A673 (cell line): ENCODE results near the gene WSCD2. TPM values are rescaled to one million over a fixed set of nuclear protein-coding genes. Genes with fewer than 3 reads are reported as not detected.

Source experiments
- BruUV-seq: library from RNA; stranded (reverse); fragments of 400-500 nt; replicated peaks from 2 replicates; lab custom pipeline; 2021; lab: Mats Ljungman, UMichigan
- CTCF ChIA-PET: fragments of 300-600 bp; sonication (Branson Sonifier 250); formaldehyde crosslinking; loops from one replicate; lab custom pipeline; 2022; ENCODE audit warnings: antibody characterized with exemption; lab: Charles Lee
- POLR2A ChIA-PET: fragments of 300-600 bp; sonication (Branson Sonifier 250); formaldehyde crosslinking; loops from one replicate; lab custom pipeline; 2022; ENCODE audit warnings: antibody characterized with exemption; ENCODE audit not compliant: low non-redundant PET; lab: Charles Lee
- DNase-seq: peaks from one replicate; pipeline ENCODE4 v3.0.0-alpha.2; 2015; ENCODE audit warnings: low spot score
- H3K27ac ChIP-seq: fragments of 200-600 bp; sonication (generic); 2 replicates; pipeline ENCODE4 v1.5.1; 2016; ENCODE audit warnings: mixed run types, low read depth, mild to moderate bottlenecking, mixed read lengths, antibody characterized with exemption, low read length; ENCODE audit not compliant: poor library complexity, severe bottlenecking
- H3K27me3 ChIP-seq: fragments of 200-600 bp; sonication (generic); replicated peaks from 2 replicates; pipeline ENCODE4 v1.6.1; 2017; ENCODE audit warnings: mixed run types, low read depth, mild to moderate bottlenecking, mixed read lengths, antibody characterized with exemption, low read length; ENCODE audit not compliant: insufficient read depth, poor library complexity
- H3K36me3 ChIP-seq: fragments of 200-600 bp; sonication (generic); 2 replicates; pipeline ENCODE4 v1.6.1; 2016; ENCODE audit warnings: mixed run types, mild to moderate bottlenecking, mixed read lengths, antibody characterized with exemption, low read length; ENCODE audit not compliant: insufficient read depth, poor library complexity, severe bottlenecking
- H3K4me1 ChIP-seq: fragments of 200-600 bp; sonication (generic); 2 replicates; pipeline ENCODE4 v1.6.1; 2017; ENCODE audit warnings: mixed run types, mild to moderate bottlenecking, mixed read lengths, antibody characterized with exemption, low read length; ENCODE audit not compliant: insufficient read depth, poor library complexity, severe bottlenecking
- H3K4me3 ChIP-seq: fragments of 200-600 bp; sonication (generic); 2 replicates; pipeline ENCODE4 v1.5.1; 2016; ENCODE audit warnings: low read depth, mixed run types, mild to moderate bottlenecking, mixed read lengths, low read length; ENCODE audit not compliant: poor library complexity, severe bottlenecking
- H3K9me3 ChIP-seq: fragments of 200-600 bp; sonication (generic); 2 replicates; pipeline ENCODE4 v1.6.1; 2016; ENCODE audit warnings: mixed run types, low read depth, mild to moderate bottlenecking, mixed read lengths, antibody characterized with exemption, low read length; ENCODE audit not compliant: poor library complexity, severe bottlenecking
- EZH2 ChIP-seq: fragments of 200-600 bp; sonication (generic); IDR thresholded peaks from 2 replicates; pipeline ENCODE4 v1.6.1; 2017; ENCODE audit warnings: borderline replicate concordance, low read depth, mild to moderate bottlenecking, mixed read lengths, antibody characterized with exemption, low read length; ENCODE audit not compliant: poor library complexity, severe bottlenecking
- intact Hi-C: fragments of 100-400 bp; cut with micrococcal nuclease; formaldehyde crosslinking; loops from one replicate; pipeline ENCODE4 v1.10.0; 2022; ENCODE audit not compliant: unreplicated experiment
- total RNA-seq: library from RNA; stranded (reverse); gene quantifications from 2 replicates; pipeline ENCODE4 v1.2.3, GENCODE V29; 2021
- TF ChIP-seq, protein P1 (sequence below): fragments of 300-800, 200-600 bp; sonication (generic); conservative IDR thresholded peaks from 2 replicates; pipeline ENCODE4 v1.5.1; 2017; ENCODE audit warnings: low read depth, mild to moderate bottlenecking, antibody characterized with exemption, low read length, moderate library complexity, mixed read lengths

The WSCD2 gene
- total RNA-seq, 1 experiment from 2014 or later, result not detected

- Histone ChIP-seq H3K4me1 (no peaks in the 10 kb centered on the region), H3K4me3 (no peak overlapping the region), H3K27me3 (peaks cover 65% of the 10 kb centered on the region), H3K27ac (no peak overlapping the region), H3K9me3 (no peaks in the 10 kb centered on the region), H3K36me3 (no peaks in the 10 kb centered on the region)
- CTCF ChIA-PET, result interaction anchor here (0.6 kb wide), 1 partner anchor 210 kb away, joined by 7 read pairs; no protein-coding TSS in a partner anchor
- BruUV-seq, result no TSS peak
- DNase-seq, result no peak
- POLR2A ChIA-PET, result no interaction called here
- TF ChIP-seq, protein P1, sequence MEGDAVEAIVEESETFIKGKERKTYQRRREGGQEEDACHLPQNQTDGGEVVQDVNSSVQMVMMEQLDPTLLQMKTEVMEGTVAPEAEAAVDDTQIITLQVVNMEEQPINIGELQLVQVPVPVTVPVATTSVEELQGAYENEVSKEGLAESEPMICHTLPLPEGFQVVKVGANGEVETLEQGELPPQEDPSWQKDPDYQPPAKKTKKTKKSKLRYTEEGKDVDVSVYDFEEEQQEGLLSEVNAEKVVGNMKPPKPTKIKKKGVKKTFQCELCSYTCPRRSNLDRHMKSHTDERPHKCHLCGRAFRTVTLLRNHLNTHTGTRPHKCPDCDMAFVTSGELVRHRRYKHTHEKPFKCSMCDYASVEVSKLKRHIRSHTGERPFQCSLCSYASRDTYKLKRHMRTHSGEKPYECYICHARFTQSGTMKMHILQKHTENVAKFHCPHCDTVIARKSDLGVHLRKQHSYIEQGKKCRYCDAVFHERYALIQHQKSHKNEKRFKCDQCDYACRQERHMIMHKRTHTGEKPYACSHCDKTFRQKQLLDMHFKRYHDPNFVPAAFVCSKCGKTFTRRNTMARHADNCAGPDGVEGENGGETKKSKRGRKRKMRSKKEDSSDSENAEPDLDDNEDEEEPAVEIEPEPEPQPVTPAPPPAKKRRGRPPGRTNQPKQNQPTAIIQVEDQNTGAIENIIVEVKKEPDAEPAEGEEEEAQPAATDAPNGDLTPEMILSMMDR, result no peak
- TF ChIP-seq EZH2, result no peak
- intact Hi-C loops, result loop anchor here (10.0 kb wide), 1 partner anchor 201 kb away; no protein-coding TSS in a partner anchor
Measured at GRCh38 chr12:108254030-108254429, 124.9 kb downstream of the WSCD2 start.

- POLR2A ChIA-PET, result no interaction called here
Measured at GRCh38 chr12:108254517-108255251, 125.6 kb downstream of the WSCD2 start.

DNA sequence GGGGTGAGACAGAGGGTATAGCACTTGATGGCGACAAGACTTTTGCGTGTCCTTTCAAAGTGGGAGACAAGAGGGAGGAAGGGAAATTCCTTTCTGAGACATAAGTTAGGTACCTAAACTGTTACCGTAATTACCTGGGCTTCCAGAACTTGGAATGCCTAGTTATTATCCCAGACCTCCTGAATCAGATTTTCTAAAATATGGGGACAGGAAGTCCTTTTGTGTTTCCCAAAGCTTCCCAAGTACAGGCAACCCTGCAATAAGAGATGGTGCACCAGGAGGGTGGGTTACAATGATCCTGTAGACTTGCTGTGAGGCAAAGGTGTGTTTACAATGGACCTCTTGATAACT is 126.1 kb downstream of the WSCD2 start:
- no peaks in the 10 kb centered on the region for H3K36me3 ChIP-seq
- no peak overlapping the region for H3K27ac ChIP-seq
- TF ChIP-seq, protein P1, result no peak
- TF ChIP-seq EZH2, result no peak
- intact Hi-C loops, result loop anchor here (10.0 kb wide), 1 partner anchor 200 kb away; no protein-coding TSS in a partner anchor
- no peak overlapping the region for H3K4me3 ChIP-seq
- DNase-seq, result no peak
- BruUV-seq, result no TSS peak
- ChIA-PET POLR2A (no interaction called here), CTCF (no interaction called here)
- no peaks in the 10 kb centered on the region for H3K4me1 ChIP-seq
- peaks cover 68% of the 10 kb centered on the region for H3K27me3 ChIP-seq
- H3K9me3 ChIP-seq, result peaks cover 7% of the 10 kb centered on the region

More at GRCh38 chr12:108254517-108255251, 125.6 kb downstream of the WSCD2 start:
- intact Hi-C loops, result loop anchor here (10.0 kb wide), 1 partner anchor 200 kb away; no protein-coding TSS in a partner anchor
- CTCF ChIA-PET, result no interaction called here
- DNase-seq, result no peak
- Histone ChIP-seq H3K27me3 (peaks cover 67% of the 10 kb centered on the region), H3K4me3 (no peak overlapping the region), H3K36me3 (no peaks in the 10 kb centered on the region), H3K27ac (no peak overlapping the region), H3K4me1 (no peaks in the 10 kb centered on the region), H3K9me3 (peaks cover 2% of the 10 kb centered on the region)
- TF ChIP-seq EZH2, result no peak
- TF ChIP-seq, protein P1, result no peak
- BruUV-seq, result no TSS peak
